Brain microvascular endothelial cell (primary cell): ENCODE data around the gene APOBEC3H.

Experiments used
- DNase-seq: peaks from one replicate; pipeline ENCODE4 v3.0.0-alpha.2; 2020
- H3K27ac ChIP-seq: fragments of 250-450 bp; sonication (Bioruptor Pico); 2 replicates; pipeline ENCODE4 v1.5.1; 2020; ENCODE audit warnings: mild to moderate bottlenecking, moderate library complexity
- H3K27me3 ChIP-seq: fragments of 250-450 bp; sonication (Bioruptor Pico); replicated peaks from 2 replicates; pipeline ENCODE4 v1.5.1; 2020; ENCODE audit warnings: mild to moderate bottlenecking
- H3K36me3 ChIP-seq: fragments of 250-450 bp; sonication (Bioruptor Pico); replicated peaks from 2 replicates; pipeline ENCODE4 v1.5.1; 2020; ENCODE audit warnings: mild to moderate bottlenecking
- H3K4me3 ChIP-seq: 2 replicates; pipeline ENCODE4 v1.5.1; 2011; ENCODE audit warnings: low read depth, mild to moderate bottlenecking, control low read depth, low read length, moderate library complexity
- in situ Hi-C: cut with HindIII; loops from 2 replicates; pipeline ENCODE4 v1.10.0; 2017; ENCODE audit warnings: low sequenced_read_pairs, low pct_ligation_motif_present
- TF ChIP-seq, protein P1 (sequence below): IDR thresholded peaks from 2 replicates; pipeline ENCODE4 v1.5.1; 2011; ENCODE audit warnings: low read depth, mild to moderate bottlenecking, moderate library complexity, low read length, control low read depth, inconsistent platforms; ENCODE audit errors: missing control alignments

APOBEC3H gene

DNA sequence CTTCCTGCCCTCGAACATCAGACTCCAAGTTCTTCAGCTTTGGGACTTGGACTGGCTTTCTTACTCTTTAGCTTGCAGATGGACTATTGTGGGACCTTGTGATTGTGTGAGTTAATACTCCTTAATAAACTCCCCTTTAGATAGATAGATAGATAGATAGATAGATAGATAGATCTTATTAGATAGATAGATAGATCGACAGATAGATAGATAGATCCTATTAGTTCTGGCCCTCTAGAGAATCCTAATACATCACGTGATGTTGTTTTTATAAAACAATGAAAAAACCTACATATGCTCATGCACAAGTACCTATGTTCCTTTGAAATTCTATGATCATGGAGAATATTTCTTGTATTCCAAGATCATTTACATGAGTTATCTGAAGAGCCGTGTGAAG lies 23.9 kb downstream of the APOBEC3H start:
- H3K36me3 ChIP-seq: no peaks in the 10 kb centered on the region
- no peak overlapping the region for H3K4me3 ChIP-seq
- DNase-seq: no peak
- in situ Hi-C loops: no loop called here
- H3K27ac ChIP-seq: no peak overlapping the region
- H3K27me3 ChIP-seq: peaks cover 5% of the 10 kb centered on the region
- TF ChIP-seq, protein P1, sequence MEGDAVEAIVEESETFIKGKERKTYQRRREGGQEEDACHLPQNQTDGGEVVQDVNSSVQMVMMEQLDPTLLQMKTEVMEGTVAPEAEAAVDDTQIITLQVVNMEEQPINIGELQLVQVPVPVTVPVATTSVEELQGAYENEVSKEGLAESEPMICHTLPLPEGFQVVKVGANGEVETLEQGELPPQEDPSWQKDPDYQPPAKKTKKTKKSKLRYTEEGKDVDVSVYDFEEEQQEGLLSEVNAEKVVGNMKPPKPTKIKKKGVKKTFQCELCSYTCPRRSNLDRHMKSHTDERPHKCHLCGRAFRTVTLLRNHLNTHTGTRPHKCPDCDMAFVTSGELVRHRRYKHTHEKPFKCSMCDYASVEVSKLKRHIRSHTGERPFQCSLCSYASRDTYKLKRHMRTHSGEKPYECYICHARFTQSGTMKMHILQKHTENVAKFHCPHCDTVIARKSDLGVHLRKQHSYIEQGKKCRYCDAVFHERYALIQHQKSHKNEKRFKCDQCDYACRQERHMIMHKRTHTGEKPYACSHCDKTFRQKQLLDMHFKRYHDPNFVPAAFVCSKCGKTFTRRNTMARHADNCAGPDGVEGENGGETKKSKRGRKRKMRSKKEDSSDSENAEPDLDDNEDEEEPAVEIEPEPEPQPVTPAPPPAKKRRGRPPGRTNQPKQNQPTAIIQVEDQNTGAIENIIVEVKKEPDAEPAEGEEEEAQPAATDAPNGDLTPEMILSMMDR: no peak

DNA sequence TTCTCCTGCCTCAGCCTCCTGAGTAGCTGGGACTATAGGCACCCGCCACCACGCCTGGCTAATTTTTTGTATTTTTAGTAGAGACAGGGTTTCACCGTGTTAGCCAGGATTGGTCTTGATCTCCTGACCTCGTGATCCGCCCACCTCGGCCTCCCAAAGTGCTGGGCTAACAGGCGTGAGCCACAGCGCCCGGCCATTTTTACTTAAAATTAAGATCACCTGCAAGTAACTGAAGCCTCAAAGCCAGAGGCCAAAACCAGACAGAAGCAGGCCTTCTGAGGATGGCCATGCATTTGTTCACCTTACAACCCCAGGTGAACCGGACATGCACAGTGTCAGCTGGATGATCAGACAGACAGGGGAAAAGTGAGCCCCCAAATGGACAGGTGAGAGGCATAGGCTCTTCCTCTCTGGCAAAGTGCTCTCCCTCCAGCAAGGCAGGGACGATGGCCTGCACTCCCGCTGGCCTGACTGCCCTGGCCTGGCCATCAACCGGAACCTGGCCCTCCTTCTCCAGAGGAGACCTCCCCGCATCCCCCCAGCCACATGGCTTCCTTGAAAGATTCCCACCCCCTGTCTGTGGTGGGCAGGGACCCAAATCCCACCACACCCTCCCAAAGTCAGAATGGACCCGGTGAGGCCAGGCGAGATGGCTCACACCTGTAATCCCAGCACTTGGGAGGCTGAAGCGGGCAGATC lies 25.9 kb downstream of the APOBEC3H start:
- H3K36me3 ChIP-seq: no peaks in the 10 kb centered on the region
- no peak for DNase-seq
- in situ Hi-C loops: no loop called here
- no peak overlapping the region for H3K27ac ChIP-seq
- no peak overlapping the region for H3K4me3 ChIP-seq
- H3K27me3 ChIP-seq: no peaks in the 10 kb centered on the region
- TF ChIP-seq, protein P1: no peak

DNA sequence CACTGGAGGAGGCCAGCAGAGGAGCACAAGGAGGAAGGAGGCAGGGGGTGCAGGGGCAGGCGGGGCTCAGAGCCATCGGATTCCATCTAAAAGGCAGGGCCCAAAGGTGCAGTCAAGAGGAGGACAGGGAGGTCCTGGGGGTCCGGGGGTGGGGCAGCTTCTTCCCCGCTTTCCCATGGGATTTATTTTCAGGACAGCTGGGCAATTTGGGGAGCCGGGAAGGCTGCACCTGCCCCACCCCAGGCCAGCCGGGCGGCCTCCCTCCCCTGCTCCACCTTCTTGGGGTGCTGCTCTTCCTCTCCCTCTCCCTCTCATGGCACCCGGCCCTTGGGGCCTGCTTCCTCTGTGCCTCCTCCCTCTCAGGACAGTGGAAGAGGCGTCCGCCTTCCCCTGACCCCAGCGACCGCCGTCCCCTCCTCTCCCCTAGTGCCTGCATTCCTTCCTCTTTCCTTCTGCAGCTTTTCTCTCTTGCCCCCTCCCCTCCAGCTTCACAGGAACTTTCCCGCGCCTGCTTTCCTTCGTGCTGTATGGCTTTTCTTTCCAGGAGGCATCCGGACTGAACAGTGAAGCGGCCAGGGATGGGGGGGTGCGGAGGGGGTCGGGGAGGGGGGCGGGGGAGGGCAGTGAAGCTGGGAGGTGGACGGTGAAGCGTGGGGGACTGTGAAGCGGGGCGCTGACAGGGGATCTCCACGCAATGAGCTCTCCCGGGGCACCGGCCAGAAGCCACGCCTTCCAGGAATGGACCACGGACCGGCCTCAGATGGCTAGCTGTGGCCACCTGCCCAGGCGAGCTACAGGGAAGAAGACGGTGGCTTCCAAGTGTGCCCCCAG lies 26.9 kb downstream of the APOBEC3H start:
- in situ Hi-C loops: no loop called here
- DNase-seq: no peak
- no peaks in the 10 kb centered on the region for H3K27me3 ChIP-seq
- H3K27ac ChIP-seq: no peak overlapping the region
- TF ChIP-seq, protein P1: no peak
- no peaks in the 10 kb centered on the region for H3K36me3 ChIP-seq
- H3K4me3 ChIP-seq: no peak overlapping the region

DNA sequence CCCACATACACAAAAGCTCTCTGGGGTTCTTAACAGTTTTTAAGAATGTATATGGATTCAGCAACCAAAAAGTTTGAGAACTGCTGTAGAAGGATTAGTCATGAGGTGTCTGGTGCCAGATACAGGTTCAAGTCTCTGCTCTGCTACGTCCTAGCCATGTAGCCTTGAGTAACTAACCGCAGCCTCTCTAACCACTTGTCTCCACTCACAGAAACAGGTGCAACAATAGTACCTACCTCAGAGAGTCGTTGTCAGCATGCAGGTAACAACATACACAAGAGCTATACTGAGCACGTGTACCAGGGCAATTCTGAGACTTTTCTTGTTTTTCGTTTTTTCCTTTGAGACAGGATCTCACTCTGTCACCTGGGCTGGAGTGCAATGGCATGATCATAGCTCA lies 28.6 kb downstream of the APOBEC3H start:
- DNase-seq: no peak
- no peaks in the 10 kb centered on the region for H3K27me3 ChIP-seq
- TF ChIP-seq, protein P1: no peak
- no peak overlapping the region for H3K4me3 ChIP-seq
- no peak overlapping the region for H3K27ac ChIP-seq
- in situ Hi-C loops: no loop called here
- no peaks in the 10 kb centered on the region for H3K36me3 ChIP-seq

DNA sequence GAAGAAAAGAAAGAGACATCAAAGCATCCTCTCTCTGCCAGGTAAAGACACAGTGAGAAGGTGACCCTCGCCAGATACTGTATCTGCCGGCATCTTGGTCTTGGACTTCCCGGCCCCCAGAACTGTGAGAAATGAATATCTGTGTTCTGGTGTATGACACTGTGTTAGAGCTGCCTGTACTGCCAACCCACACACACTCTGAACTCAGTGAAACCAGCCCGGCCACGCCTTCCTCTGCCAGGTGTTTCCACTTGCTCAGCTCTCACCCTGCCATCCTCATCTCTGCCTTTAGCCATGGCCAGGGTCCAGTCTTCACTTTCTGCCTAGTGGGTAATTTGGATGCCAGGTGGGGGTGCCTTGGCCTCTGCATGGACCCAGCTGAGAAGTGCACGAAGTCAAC lies 31.5 kb downstream of the APOBEC3H start:
- in situ Hi-C loops: no loop called here
- no peak overlapping the region for H3K4me3 ChIP-seq
- H3K36me3 ChIP-seq: no peaks in the 10 kb centered on the region
- DNase-seq: no peak
- peaks cover 3% of the 10 kb centered on the region for H3K27me3 ChIP-seq
- H3K27ac ChIP-seq: no peak overlapping the region
- TF ChIP-seq, protein P1: no peak

DNA sequence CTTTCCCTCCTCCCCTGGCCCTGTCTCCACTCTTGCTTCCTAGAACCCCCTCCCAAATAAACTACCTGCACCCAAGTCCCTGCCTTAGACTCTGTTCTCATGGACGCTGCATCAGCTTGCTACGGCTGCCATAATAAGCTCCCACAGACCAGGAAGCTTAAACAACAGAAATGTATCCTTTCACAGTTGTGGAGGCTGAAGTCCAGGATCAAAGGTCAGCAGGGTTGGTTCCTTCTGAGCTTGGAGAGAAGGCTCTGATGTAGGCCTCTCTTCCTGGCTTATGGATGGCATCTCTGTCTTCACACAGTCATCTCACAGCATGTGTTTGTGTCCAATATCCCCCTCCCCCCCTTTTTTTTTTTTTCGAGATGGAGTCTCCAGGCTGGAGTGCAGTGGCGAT lies 32.0 kb downstream of the APOBEC3H start:
- no peak for DNase-seq
- no peak overlapping the region for H3K4me3 ChIP-seq
- H3K27ac ChIP-seq: no peak overlapping the region
- TF ChIP-seq, protein P1: no peak
- peaks cover 3% of the 10 kb centered on the region for H3K27me3 ChIP-seq
- no peaks in the 10 kb centered on the region for H3K36me3 ChIP-seq
- in situ Hi-C loops: no loop called here
